Measurements from ENCODE around the gene CACFD1. TPM values are rescaled to one million over a fixed set of nuclear protein-coding genes. Genes with fewer than 3 reads are reported as not detected.

The CACFD1 gene
- total RNA-seq, 1 experiment from 2014 or later: 6.9 TPM

GRCh38 chr9:133516961-133517350 is 57.2 kb downstream of the CACFD1 start:
- POLR2A ChIA-PET: no interaction called here
- Histone ChIP-seq H3K4me1 (ENCODE audit: control insufficient read depth in 1 of 2, insufficient read depth in 2 of 2, low read length in 2 of 2) (no peaks in the 10 kb centered on the region; a peak in 1 of 4 replicates), H3K9ac (ENCODE audit: low read length) (no peak overlapping the region), H3K4me2 (ENCODE audit: low read length) (no peak overlapping the region), H3K79me2 (ENCODE audit: insufficient read depth, low read length) (no peaks in the 10 kb centered on the region), H4K20me1 (ENCODE audit: insufficient read depth) (no peaks in the 10 kb centered on the region), H3K27me3 (ENCODE audit: insufficient read depth, low read length) (no peaks in the 10 kb centered on the region), H3K4me3 (replicated peaks in 1 of 2; ENCODE audit: low read depth in 1 of 2, low read length in 2 of 2) (no peak overlapping the region), H3K9me3 (ENCODE audit: control insufficient read depth in 1 of 2, insufficient read depth in 1 of 2, low read depth in 1 of 2, low read length in 2 of 2) (no peaks in the 10 kb centered on the region), H3K9me2 (ENCODE audit: insufficient read depth) (no peaks in the 10 kb centered on the region), H2AFZ (ENCODE audit: low read depth, low read length, poor library complexity, severe bottlenecking) (no peak overlapping the region), H3K36me3 (ENCODE audit: control insufficient read depth in 1 of 2, insufficient read depth in 2 of 2, low read length in 2 of 2) (no peaks in the 10 kb centered on the region), H3K27ac (ENCODE audit: low read depth, low read length) (no peak overlapping the region)
- RAD21 ChIA-PET (ENCODE audit: low non-redundant PET in 1 of 2, low total read pairs in 2 of 2, uncharacterized antibody in 2 of 2, unreplicated experiment in 2 of 2): no interaction called here
- TF ChIP-seq MAX (IDR thresholded peaks at IDR 0.05) (no peak), FOSL1 (IDR thresholded peaks at IDR 0.05; ENCODE audit: low read depth) (no peak), EZH2phosphoT487 (IDR thresholded peaks at IDR 0.05; ENCODE audit: borderline replicate concordance) (no peak), EZH2 (IDR thresholded peaks at IDR 0.05) (no peak), SRF (IDR thresholded peaks at IDR 0.05; ENCODE audit: low read depth) (no peak), EGR1 (IDR thresholded peaks at IDR 0.05; ENCODE audit: low read depth) (no peak), JUND (IDR thresholded peaks at IDR 0.05) (no peak)
- CTCF ChIA-PET: no interaction called here
- BruUV-seq (replicated peaks): no TSS peak
- intact Hi-C loops (cut with micrococcal nuclease): no loop called here
- DNase-seq (ENCODE audit: low read depth, low spot score) (no peak), ATAC-seq (no peak)

GRCh38 chr9:133517711-133518110 is 57.9 kb downstream of the CACFD1 start:
- no peaks in the 10 kb centered on the region for H3K9me3 ChIP-seq (ENCODE audit: control insufficient read depth in 1 of 2, insufficient read depth in 1 of 2, low read depth in 1 of 2, low read length in 2 of 2)
- H3K9me2 ChIP-seq (ENCODE audit: insufficient read depth): no peaks in the 10 kb centered on the region
- no peak for TF ChIP-seq EZH2phosphoT487 (IDR thresholded peaks at IDR 0.05; ENCODE audit: borderline replicate concordance)
- no peak for TF ChIP-seq ATF3 (IDR thresholded peaks at IDR 0.05)
- TF ChIP-seq ELF1 (IDR thresholded peaks at IDR 0.05; ENCODE audit: borderline replicate concordance, low read depth): no peak
- no peak for TF ChIP-seq TCF7L2 (IDR thresholded peaks at IDR 0.05; ENCODE audit: borderline replicate concordance, extremely low read depth, insufficient read depth, insufficient read length)
- TF ChIP-seq SRF (IDR thresholded peaks at IDR 0.05; ENCODE audit: low read depth): no peak
- TF ChIP-seq FOSL1 (IDR thresholded peaks at IDR 0.05; ENCODE audit: low read depth): no peak
- TF ChIP-seq EZH2 (IDR thresholded peaks at IDR 0.05): no peak
- no peak for TF ChIP-seq ZNF274 (IDR thresholded peaks at IDR 0.05; ENCODE audit: low read depth, low read length)
- no peak for TF ChIP-seq RAD21 (IDR thresholded peaks at IDR 0.05; ENCODE audit: low read depth)
- no peak for TF ChIP-seq POLR2A (IDR thresholded peaks at IDR 0.05; ENCODE audit: borderline replicate concordance, extremely low read depth, insufficient read depth, insufficient read length)
- no peak for TF ChIP-seq MAX (IDR thresholded peaks at IDR 0.05)
- no peak for TF ChIP-seq ZFX (IDR thresholded peaks at IDR 0.05)
- no peak for TF ChIP-seq JUND (IDR thresholded peaks at IDR 0.05)
- no peak for TF ChIP-seq EGR1 (IDR thresholded peaks at IDR 0.05; ENCODE audit: low read depth)
- no peak overlapping the region for H2AFZ ChIP-seq (ENCODE audit: low read depth, low read length, poor library complexity, severe bottlenecking)
- DNase-seq (ENCODE audit: low read depth, low spot score) (no peak), ATAC-seq (no peak)
- intact Hi-C loops (cut with micrococcal nuclease): no loop called here
- no peak overlapping the region for H3K9ac ChIP-seq (ENCODE audit: low read length)
- no peaks in the 10 kb centered on the region for H3K27me3 ChIP-seq (ENCODE audit: insufficient read depth, low read length)
- POLR2A ChIA-PET: no interaction called here
- no peaks in the 10 kb centered on the region for H4K20me1 ChIP-seq (ENCODE audit: insufficient read depth)
- H3K4me3 ChIP-seq (replicated peaks in 1 of 2; ENCODE audit: low read depth in 1 of 2, low read length in 2 of 2): no peak overlapping the region
- RAD21 ChIA-PET (ENCODE audit: low non-redundant PET in 1 of 2, low total read pairs in 2 of 2, uncharacterized antibody in 2 of 2, unreplicated experiment in 2 of 2): no interaction called here
- CTCF ChIA-PET: no interaction called here
- H3K79me2 ChIP-seq (ENCODE audit: insufficient read depth, low read length): no peaks in the 10 kb centered on the region
- peaks cover 0 to 7% of the 10 kb centered on the region in 2 experiments; a peak in 2 of 4 replicates for H3K4me1 ChIP-seq (ENCODE audit: control insufficient read depth in 1 of 2, insufficient read depth in 2 of 2, low read length in 2 of 2)
- no peak overlapping the region for H3K27ac ChIP-seq (ENCODE audit: low read depth, low read length)
- H3K4me2 ChIP-seq (ENCODE audit: low read length): no peak overlapping the region
- BruUV-seq (replicated peaks): no TSS peak
- H3K36me3 ChIP-seq (ENCODE audit: control insufficient read depth in 1 of 2, insufficient read depth in 2 of 2, low read length in 2 of 2): no peaks in the 10 kb centered on the region
